Osteocyte (in vitro differentiated cells): ENCODE data around the gene TH. TPM values are rescaled to one million over a fixed set of nuclear protein-coding genes. Genes with fewer than 3 reads are reported as not detected.

Experiments
- DNase-seq: peaks from one replicate; pipeline ENCODE4 v3.0.0; 2021; ENCODE audit warnings: mixed read lengths; ENCODE audit not compliant: unreplicated experiment; ENCODE audit errors: extremely low spot score
- H3K27ac Mint-ChIP-seq: one replicate; pipeline ENCODE4 v1.8.0; 2021; ENCODE audit warnings: mild to moderate bottlenecking, mixed read lengths; ENCODE audit not compliant: unreplicated experiment
- H3K27me3 Mint-ChIP-seq: one replicate; pipeline ENCODE4 v1.8.0; 2021; ENCODE audit warnings: mixed read lengths; ENCODE audit not compliant: unreplicated experiment
- H3K36me3 Mint-ChIP-seq: one replicate; pipeline ENCODE4 v1.8.0; 2021; ENCODE audit warnings: mixed read lengths; ENCODE audit not compliant: unreplicated experiment
- H3K4me1 Mint-ChIP-seq: one replicate; pipeline ENCODE4 v1.8.0; 2021; ENCODE audit warnings: mixed read lengths; ENCODE audit not compliant: unreplicated experiment
- H3K4me3 Mint-ChIP-seq: one replicate; pipeline ENCODE4 v1.8.0; 2021; ENCODE audit warnings: mild to moderate bottlenecking, moderate library complexity, mixed read lengths; ENCODE audit not compliant: unreplicated experiment
- H3K9me3 Mint-ChIP-seq: one replicate; pipeline ENCODE4 v1.8.0; 2021; ENCODE audit warnings: mixed read lengths; ENCODE audit not compliant: unreplicated experiment
- CTCF ChIP-seq: fragments of 200-600 bp; sonication (generic); IDR thresholded peaks from 2 replicates; pipeline ENCODE4 v1.5.0; 2021; ENCODE audit warnings: antibody characterized with exemption, mild to moderate bottlenecking, moderate library complexity
- total RNA-seq: library from RNA; stranded (reverse); gene quantifications from 2 replicates; pipeline ENCODE4 v1.2.1, GENCODE V29; 2021

The TH gene
- total RNA-seq, 1 donor from 2014 or later, result 0.75 TPM

- TF ChIP-seq CTCF, result no peak
Measured at GRCh38 chr11:2191883-2192282, 20.3 kb upstream of the TH start.

GRCh38 chr11:2190657-2191471, 19.2 kb upstream of the TH start:
- no peaks in the 10 kb centered on the region for H3K36me3 Mint-ChIP-seq

More at GRCh38 chr11:2191883-2192282, 20.3 kb upstream of the TH start:
- Mint-ChIP-seq H3K36me3 (no peaks in the 10 kb centered on the region), H3K4me1 (peaks cover 11% of the 10 kb centered on the region), H3K4me3 (no peak overlapping the region), H3K9me3 (no peaks in the 10 kb centered on the region), H3K27ac (no peak overlapping the region), H3K27me3 (peaks cover 36% of the 10 kb centered on the region)
- no peak for DNase-seq

GRCh38 chr11:2189938-2190656, 18.5 kb upstream of the TH start:
- Mint-ChIP-seq H3K27ac (no peak overlapping the region), H3K27me3 (peaks cover 29% of the 10 kb centered on the region), H3K4me1 (peaks cover 11% of the 10 kb centered on the region), H3K36me3 (no peaks in the 10 kb centered on the region), H3K9me3 (no peaks in the 10 kb centered on the region), H3K4me3 (no peak overlapping the region)
- no peak for DNase-seq
- no peak for TF ChIP-seq CTCF

More at GRCh38 chr11:2190657-2191471, 19.2 kb upstream of the TH start:
- H3K27me3 Mint-ChIP-seq, result peaks cover 27% of the 10 kb centered on the region
- H3K4me1 Mint-ChIP-seq, result peaks cover 11% of the 10 kb centered on the region
- H3K4me3 Mint-ChIP-seq, result no peak overlapping the region
- H3K9me3 Mint-ChIP-seq, result no peaks in the 10 kb centered on the region
- no peak for DNase-seq
- TF ChIP-seq CTCF, result no peak
- no peak overlapping the region for H3K27ac Mint-ChIP-seq

GRCh38 chr11:2188745-2189144, 17.1 kb upstream of the TH start:
- no peak for TF ChIP-seq CTCF
- no peak for DNase-seq
- Mint-ChIP-seq H3K36me3 (no peaks in the 10 kb centered on the region), H3K27ac (no peak overlapping the region), H3K9me3 (no peaks in the 10 kb centered on the region), H3K4me1 (peaks cover 11% of the 10 kb centered on the region), H3K27me3 (peaks cover 43% of the 10 kb centered on the region), H3K4me3 (no peak overlapping the region)

GRCh38 chr11:2187280-2187707, 15.7 kb upstream of the TH start:
- Mint-ChIP-seq H3K27ac (no peak overlapping the region), H3K36me3 (no peaks in the 10 kb centered on the region), H3K27me3 (peaks cover 43% of the 10 kb centered on the region), H3K4me1 (peaks cover 8% of the 10 kb centered on the region), H3K9me3 (no peaks in the 10 kb centered on the region), H3K4me3 (no peak overlapping the region)
- TF ChIP-seq CTCF, result no peak
- DNase-seq, result no peak
